ENCODE results near the gene PSEN1.
A peak's percentile ranks its signal among the peaks of the same experiment; 100 is the strongest.

Gene PSEN1

DNA sequence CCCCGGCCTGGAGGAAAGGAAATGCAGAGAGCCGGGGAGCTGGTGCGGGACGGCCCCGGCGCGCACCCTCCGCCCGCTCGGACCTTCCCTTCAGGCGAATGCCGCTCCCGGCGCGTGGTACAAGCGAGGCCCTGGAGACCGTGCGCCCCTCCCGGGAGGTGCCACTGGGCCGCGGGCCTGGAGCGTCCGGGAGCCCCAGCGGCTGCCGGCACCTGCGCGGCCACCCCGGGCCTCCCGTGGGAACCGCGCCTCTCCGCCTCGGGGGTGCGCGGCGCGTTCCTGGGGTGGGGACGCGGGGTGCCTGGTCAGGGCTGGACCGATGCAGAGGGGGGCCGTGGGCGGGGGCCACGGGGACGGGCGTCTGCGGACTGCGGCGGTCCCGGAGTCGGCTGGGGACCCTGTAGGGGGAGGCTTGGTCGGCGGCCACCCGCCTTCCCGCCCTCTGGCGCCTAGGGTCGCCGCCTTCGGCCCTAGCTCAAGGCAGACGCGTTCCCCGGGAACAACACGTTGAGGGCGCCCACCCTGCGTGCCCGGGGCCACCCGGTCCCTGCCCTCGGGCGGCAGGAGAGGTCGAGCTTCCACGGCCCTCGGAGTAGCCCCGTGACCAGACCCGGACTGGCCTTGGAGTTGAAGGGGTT is 101.6 kb downstream of the PSEN1 start:
- TF ChIP-seq, protein P1, sequence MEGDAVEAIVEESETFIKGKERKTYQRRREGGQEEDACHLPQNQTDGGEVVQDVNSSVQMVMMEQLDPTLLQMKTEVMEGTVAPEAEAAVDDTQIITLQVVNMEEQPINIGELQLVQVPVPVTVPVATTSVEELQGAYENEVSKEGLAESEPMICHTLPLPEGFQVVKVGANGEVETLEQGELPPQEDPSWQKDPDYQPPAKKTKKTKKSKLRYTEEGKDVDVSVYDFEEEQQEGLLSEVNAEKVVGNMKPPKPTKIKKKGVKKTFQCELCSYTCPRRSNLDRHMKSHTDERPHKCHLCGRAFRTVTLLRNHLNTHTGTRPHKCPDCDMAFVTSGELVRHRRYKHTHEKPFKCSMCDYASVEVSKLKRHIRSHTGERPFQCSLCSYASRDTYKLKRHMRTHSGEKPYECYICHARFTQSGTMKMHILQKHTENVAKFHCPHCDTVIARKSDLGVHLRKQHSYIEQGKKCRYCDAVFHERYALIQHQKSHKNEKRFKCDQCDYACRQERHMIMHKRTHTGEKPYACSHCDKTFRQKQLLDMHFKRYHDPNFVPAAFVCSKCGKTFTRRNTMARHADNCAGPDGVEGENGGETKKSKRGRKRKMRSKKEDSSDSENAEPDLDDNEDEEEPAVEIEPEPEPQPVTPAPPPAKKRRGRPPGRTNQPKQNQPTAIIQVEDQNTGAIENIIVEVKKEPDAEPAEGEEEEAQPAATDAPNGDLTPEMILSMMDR (conservative IDR thresholded peaks at IDR 0.05; ENCODE audit: low read length) = no peak
- peak overlapping the region; percentile 34 for H3K4me3 ChIP-seq (ENCODE audit: low read length)
- no peak for DNase-seq (ENCODE audit: low read depth)

DNA sequence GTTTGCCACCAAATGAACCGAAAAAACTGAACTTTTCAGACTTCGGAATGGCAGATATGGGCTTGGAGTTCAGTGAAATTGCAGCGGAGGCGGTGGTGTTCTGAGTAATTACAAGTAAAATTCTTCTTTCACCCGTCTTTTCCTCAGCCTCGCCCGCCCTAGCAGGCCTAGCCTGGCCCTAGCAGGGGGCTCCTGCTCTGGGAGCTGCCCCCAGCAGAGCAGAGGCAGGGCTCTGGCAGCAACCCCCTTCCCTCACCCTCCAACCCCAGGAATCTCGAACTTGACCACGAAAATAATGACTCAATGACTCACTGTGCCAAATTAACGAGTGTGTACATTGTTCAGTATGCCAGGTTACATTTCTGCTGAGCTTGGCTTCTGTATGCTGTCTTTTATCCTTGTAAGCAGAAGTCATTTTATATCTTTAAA is 102.1 kb downstream of the PSEN1 start:
- TF ChIP-seq, protein P1 (conservative IDR thresholded peaks at IDR 0.05; ENCODE audit: low read length) = 0 out of 2 replicates have a peak, but pooled peaks have one; percentile 3
- peak overlapping the region; percentile 34 for H3K4me3 ChIP-seq (ENCODE audit: low read length)
- peak; percentile 70 for DNase-seq (ENCODE audit: low read depth)

DNA sequence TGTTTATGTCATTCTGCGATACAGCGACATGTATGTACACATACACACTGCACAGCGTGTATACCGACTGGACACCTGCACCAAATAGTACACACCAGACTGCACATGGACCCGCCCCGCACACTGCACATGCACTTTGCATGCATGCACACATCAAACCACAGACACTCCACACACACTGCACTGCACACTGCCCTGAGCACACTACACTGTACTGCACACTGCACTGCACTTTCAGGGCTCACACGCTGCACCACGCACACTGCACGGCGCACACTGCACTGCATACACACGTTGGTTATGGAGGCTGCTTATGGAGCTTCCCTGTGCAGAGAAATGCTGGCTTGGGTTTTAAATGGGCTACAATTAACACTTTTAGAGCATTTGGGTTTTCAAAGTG is 102.6 kb downstream of the PSEN1 start:
- TF ChIP-seq, protein P1 (conservative IDR thresholded peaks at IDR 0.05; ENCODE audit: low read length) = no peak
- no peak overlapping the region for H3K4me3 ChIP-seq (ENCODE audit: low read length)
- no peak for DNase-seq (ENCODE audit: low read depth)

DNA sequence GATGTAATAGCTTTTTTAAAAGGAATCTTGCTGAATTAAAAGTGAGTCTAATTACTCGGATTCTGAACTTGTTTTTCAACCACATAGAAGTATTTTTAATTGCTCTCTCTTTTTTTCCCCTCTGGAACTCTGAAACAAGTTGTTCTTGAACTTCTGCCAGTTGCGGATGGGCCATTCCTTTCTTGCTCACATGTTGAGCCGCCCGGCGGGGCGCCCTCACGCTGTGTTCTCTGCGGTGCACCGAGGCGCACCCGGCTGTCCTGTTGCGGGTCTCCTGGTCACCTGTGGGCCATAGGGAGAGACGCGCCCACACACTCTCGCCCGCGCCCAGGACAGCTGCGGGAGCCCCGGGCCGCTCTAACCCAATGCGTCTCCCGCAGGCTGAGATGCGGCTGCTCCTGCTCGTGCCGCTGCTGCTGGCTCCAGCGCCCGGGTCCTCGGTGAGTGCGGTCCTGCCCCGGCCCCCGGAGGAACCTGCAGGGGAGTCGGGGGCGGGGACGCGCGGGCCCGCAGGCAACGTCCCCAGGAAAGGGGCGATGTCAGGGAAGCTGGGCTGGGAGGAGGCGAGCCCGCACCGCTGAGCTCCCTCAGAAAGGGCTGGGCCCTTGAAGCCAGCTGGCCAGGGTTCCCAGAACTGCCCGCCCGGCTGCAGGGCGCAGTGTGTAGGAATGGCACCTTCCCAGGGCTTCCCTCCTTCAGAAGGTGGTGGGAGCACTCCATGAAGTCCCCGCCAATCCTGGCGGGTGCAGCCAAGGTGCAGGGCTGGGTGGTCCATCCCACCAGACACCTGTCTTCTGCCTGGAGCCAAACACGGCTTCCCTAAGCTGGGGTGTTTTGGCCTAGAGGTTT is 103.3 kb downstream of the PSEN1 start:
- TF ChIP-seq, protein P1 (conservative IDR thresholded peaks at IDR 0.05; ENCODE audit: low read length) = no peak
- H3K4me3 ChIP-seq (ENCODE audit: low read length) = peak overlapping the region; percentile 26
- peak; percentile 47 for DNase-seq (ENCODE audit: low read depth)

DNA sequence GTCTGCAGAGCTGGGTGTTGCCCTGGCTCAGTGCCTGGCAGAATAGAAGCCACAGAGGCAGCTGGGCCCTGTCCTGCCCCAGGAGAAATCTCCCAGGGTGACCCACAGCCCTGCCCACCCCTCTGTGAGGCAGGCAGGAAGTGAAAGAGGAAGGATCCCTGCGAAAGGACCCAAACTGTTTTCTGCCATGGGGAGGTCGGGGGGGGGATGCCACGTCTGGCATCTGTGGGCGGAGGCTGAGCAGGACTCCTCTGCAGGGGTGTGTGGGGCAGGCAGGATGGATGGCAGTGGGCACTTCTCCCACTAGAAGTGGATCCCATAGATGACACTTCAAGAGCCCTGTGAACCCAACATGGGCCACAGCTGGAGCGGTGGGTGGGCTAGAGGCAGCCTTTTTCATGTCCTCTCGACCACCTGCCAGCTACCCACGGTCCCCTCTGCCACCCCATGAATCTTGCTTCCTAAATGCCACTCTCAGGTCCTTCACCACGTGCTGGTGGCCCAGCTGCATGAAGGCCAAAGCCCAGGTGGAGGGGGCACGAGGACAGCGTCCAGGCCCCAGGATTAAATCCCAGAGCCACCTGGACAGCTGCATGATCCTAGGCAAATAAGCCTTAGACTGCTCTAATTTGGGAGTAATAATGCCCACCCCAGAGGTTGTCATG is 104.6 kb downstream of the PSEN1 start:
- TF ChIP-seq, protein P1 (conservative IDR thresholded peaks at IDR 0.05; ENCODE audit: low read length) = no peak
- H3K4me3 ChIP-seq (ENCODE audit: low read length) = no peak overlapping the region
- DNase-seq (ENCODE audit: low read depth) = no peak

DNA sequence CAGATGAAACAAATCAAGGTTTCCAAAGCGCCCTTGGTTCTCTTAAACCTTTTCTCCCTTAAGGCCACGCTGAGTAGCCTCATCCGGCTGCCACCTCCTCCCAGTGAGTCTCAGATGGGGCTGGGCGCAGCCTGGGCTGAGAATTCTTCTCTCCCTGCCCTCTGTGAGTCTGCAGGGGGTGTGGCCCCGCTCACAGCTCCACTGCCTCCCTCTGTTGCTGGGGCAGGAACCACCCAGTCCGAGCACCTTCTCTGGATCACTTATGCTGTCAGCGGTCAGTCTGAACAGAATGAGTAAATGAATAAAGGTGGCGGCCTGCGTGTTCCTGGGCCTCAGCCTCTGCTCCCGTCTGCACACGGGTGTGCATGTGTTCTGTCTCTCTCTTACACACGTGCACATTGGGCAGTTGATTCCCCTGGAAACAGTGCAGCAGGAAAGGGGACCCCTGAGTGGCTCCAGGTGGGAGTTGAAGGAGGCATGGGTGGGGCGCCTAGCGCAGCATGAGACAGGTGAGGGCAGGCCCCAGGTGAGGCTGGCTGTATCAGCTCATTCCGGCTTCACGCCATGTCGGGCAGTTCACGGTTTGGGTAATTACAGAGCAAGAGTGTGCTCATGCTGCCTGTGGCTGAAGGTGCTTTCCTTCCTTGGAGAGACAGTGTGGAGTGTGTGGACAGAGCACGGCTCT is 105.3 kb downstream of the PSEN1 start:
- no peak for DNase-seq (ENCODE audit: low read depth)
- no peak overlapping the region for H3K4me3 ChIP-seq (ENCODE audit: low read length)
- TF ChIP-seq, protein P1 (conservative IDR thresholded peaks at IDR 0.05; ENCODE audit: low read length) = no peak
